Cardiac muscle cell (in vitro differentiated cells and primary cell): ENCODE results near the gene COL19A1. TPM values are rescaled to one million over a fixed set of nuclear protein-coding genes. Genes with fewer than 3 reads are reported as not detected.

Experiments
- DNase-seq, 2 donors: peaks; one replicate each; pipeline versions ENCODE4 v3.0.0 to v3.0.0-alpha.2; 2010 to 2017; ENCODE audit warnings: low read depth in 1 of 2, low spot score in 1 of 2
- H3K27ac ChIP-seq: fragments of 200-600 bp; sonication (generic); 2 replicates; pipeline ENCODE4 v1.5.1; 2016
- H3K27me3 ChIP-seq: fragments of 200-600 bp; sonication (generic); 2 replicates; pipeline ENCODE4 v1.6.0; 2016; ENCODE audit warnings: control low read depth
- H3K36me3 ChIP-seq: fragments of 200-600 bp; sonication (generic); 2 replicates; pipeline ENCODE4 v1.5.1; 2016; ENCODE audit warnings: control low read depth
- H3K4me1 ChIP-seq: fragments of 200-600 bp; sonication (generic); 2 replicates; pipeline ENCODE4 v1.8.1; 2017; ENCODE audit warnings: low read depth, mild to moderate bottlenecking, mixed run types
- H3K4me3 ChIP-seq: fragments of 200-600 bp; sonication (generic); 2 replicates; pipeline ENCODE4 v1.5.1; 2016; ENCODE audit warnings: mild to moderate bottlenecking
- H3K9me3 ChIP-seq: fragments of 200-600 bp; sonication (generic); 2 replicates; pipeline ENCODE4 v1.5.1; 2017; ENCODE audit warnings: low read depth, mild to moderate bottlenecking, control low read depth
- polyA plus RNA-seq: library from polyadenylated mRNA; unstranded; fragments of >200 nt; fragmentation: Nextera tagmentation; extraction: Ambion mirVana; gene quantifications from 2 replicates; pipeline ENCODE4 v1.2.1, GENCODE V29; 2016
- total RNA-seq: library from RNA; depleted of rRNA; stranded (reverse); fragments of >200 nt; gene quantifications from 2 replicates; pipeline ENCODE4 v1.2.3, GENCODE V29; 2016
- TF ChIP-seq, protein P1 (sequence below): IDR thresholded peaks from 2 replicates; pipeline ENCODE4 v1.5.1; 2012; ENCODE audit warnings: low read depth, mild to moderate bottlenecking, low read length

The COL19A1 gene
- total and polyA plus RNA-seq, 2 experiments from 2014 or later, result 0.10 to 0.27 TPM

DNA sequence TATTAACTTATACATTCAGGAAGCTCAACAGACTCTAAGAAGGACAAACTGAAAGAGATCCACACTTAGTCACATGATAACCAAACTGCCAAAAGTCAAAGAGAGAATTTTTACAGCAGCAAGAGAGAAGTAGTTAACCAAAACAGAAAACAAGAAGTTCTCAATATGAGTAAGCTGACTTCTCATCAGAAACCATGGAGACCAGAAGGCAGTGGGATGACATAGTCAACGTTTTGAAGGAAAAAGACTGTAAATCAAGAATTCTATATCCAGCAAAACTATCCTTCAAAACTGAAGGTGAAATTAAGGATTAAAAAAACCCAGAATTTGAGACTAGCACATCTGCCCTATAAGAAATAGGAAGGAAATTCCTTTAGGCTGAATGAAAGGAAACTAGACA lies 60.4 kb downstream of the COL19A1 start:
- Histone ChIP-seq H3K27me3 (no peaks in the 10 kb centered on the region), H3K36me3 (no peaks in the 10 kb centered on the region), H3K9me3 (no peaks in the 10 kb centered on the region), H3K4me1 (no peaks in the 10 kb centered on the region), H3K4me3 (no peak overlapping the region), H3K27ac (no peak overlapping the region)
- DNase-seq, result no peak
- TF ChIP-seq, protein P1, sequence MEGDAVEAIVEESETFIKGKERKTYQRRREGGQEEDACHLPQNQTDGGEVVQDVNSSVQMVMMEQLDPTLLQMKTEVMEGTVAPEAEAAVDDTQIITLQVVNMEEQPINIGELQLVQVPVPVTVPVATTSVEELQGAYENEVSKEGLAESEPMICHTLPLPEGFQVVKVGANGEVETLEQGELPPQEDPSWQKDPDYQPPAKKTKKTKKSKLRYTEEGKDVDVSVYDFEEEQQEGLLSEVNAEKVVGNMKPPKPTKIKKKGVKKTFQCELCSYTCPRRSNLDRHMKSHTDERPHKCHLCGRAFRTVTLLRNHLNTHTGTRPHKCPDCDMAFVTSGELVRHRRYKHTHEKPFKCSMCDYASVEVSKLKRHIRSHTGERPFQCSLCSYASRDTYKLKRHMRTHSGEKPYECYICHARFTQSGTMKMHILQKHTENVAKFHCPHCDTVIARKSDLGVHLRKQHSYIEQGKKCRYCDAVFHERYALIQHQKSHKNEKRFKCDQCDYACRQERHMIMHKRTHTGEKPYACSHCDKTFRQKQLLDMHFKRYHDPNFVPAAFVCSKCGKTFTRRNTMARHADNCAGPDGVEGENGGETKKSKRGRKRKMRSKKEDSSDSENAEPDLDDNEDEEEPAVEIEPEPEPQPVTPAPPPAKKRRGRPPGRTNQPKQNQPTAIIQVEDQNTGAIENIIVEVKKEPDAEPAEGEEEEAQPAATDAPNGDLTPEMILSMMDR, result no peak

DNA sequence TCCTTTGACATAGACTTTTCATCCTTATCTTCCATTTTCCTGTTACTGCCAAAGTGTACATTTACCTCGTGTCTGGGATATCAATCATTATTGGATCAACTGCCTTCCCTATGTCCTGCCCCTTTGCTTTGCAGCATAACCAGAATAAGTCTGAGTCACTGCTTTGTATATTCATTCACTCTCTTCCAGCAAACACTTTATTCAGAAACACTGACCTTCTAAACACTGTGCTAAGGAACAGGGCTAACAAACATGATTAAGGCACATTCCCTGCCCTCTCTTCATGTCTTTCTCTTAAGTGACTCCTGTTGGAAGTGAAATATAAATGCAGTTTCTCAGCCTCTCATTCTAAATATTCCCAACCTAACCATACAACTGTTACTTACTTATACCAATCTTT lies 66.9 kb downstream of the COL19A1 start:
- Histone ChIP-seq H3K9me3 (no peaks in the 10 kb centered on the region), H3K27me3 (no peaks in the 10 kb centered on the region), H3K27ac (peak overlapping the region; percentile 6), H3K4me1 (peaks cover 17% of the 10 kb centered on the region), H3K36me3 (no peaks in the 10 kb centered on the region), H3K4me3 (no peak overlapping the region)
- DNase-seq, result peak; percentile 2 to 5
- TF ChIP-seq, protein P1, result no peak

GRCh38 chr6:69935079-69935478 lies 68.7 kb downstream of the COL19A1 start:
- Histone ChIP-seq H3K27ac (no peak overlapping the region), H3K27me3 (no peaks in the 10 kb centered on the region)
- TF ChIP-seq, protein P1, result no peak

DNA sequence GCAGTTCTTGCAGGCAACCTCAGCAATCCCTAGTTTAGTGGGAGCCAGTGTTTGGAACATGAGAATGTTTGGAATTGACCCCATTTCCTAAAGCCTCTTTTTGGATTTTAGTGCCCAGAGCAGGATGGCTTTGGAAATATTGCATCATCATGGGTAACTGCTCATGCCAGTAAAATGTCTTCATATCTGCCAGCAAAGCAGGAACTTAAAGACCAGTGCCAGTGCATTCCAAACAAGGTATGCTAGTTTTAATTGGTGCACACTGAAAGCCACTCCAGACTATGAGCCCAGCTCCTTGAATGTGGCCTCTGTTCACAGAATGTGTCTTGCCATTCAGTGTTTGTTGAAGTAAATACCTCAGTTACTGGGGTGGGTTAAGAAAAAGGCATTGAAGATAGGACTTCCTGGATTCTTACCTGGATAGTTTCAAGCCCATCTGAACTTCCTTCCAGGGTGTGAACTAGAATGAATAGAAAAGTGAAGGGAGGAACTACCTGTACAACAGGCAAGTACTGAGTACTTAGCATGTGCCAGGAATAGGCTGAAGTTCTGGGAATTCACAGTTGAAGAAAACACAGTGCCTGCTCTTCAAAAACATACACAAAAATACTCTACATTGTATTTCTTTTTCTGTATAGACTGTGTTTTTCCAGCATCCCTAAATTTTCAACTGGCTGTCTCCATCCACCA lies 70.5 kb downstream of the COL19A1 start:
- peaks cover 17% of the 10 kb centered on the region for H3K4me1 ChIP-seq
- peak; percentile 3 to 15 for DNase-seq
- TF ChIP-seq, protein P1, result no peak
- no peaks in the 10 kb centered on the region for H3K9me3 ChIP-seq
- no peak overlapping the region for H3K27ac ChIP-seq
- no peak overlapping the region for H3K4me3 ChIP-seq
- H3K27me3 ChIP-seq, result no peaks in the 10 kb centered on the region
- H3K36me3 ChIP-seq, result no peaks in the 10 kb centered on the region

More at GRCh38 chr6:69935079-69935478, 68.7 kb downstream of the COL19A1 start:
- no peak overlapping the region for H3K4me3 ChIP-seq
- peaks cover 17% of the 10 kb centered on the region for H3K4me1 ChIP-seq
- no peaks in the 10 kb centered on the region for H3K9me3 ChIP-seq
- DNase-seq, result no peak
- no peaks in the 10 kb centered on the region for H3K36me3 ChIP-seq

GRCh38 chr6:69937402-69938136 lies 71.2 kb downstream of the COL19A1 start:
- H3K4me1 ChIP-seq, result peaks cover 17% of the 10 kb centered on the region
- no peaks in the 10 kb centered on the region for H3K27me3 ChIP-seq
- TF ChIP-seq, protein P1, result no peak
- H3K4me3 ChIP-seq, result no peak overlapping the region
- H3K27ac ChIP-seq, result no peak overlapping the region
- DNase-seq, result no peak
- H3K36me3 ChIP-seq, result no peaks in the 10 kb centered on the region
- no peaks in the 10 kb centered on the region for H3K9me3 ChIP-seq
